Panc1 (cell line): ENCODE data around the gene GIMAP1. TPM values are rescaled to one million over a fixed set of nuclear protein-coding genes. Genes with fewer than 3 reads are reported as not detected.
A peak's percentile ranks its signal among the peaks of the same experiment; 100 is the strongest.

Experiments used
- ATAC-seq: fragments of 200-7000 bp; cut with Tn5 transposase; 2 replicates; pipeline ENCODE4 v1.9.1; 2020; ENCODE audit warnings: mild to moderate bottlenecking, moderate library complexity
- BruUV-seq: library from RNA; stranded (reverse); fragments of 400-500 nt; replicated peaks from 2 replicates; lab custom pipeline; 2021; lab: Mats Ljungman, UMichigan
- CTCF ChIA-PET: fragments of 300-600 bp; sonication (Branson Sonifier 250); formaldehyde crosslinking; loops from one replicate; lab custom pipeline; 2022; ENCODE audit warnings: antibody characterized with exemption; lab: Charles Lee
- POLR2A ChIA-PET: fragments of 300-600 bp; sonication (Branson Sonifier 250); formaldehyde crosslinking; loops from one replicate; lab custom pipeline; 2022; ENCODE audit warnings: antibody characterized with exemption; lab: Charles Lee
- DNase-seq: peaks from one replicate; pipeline ENCODE4 v3.0.0-alpha.2; 2010; ENCODE audit warnings: low read depth, low spot score
- H3K27ac ChIP-seq: 2 replicates; pipeline ENCODE4 v1.5.1; 2011; ENCODE audit warnings: mild to moderate bottlenecking, low read length, inconsistent platforms
- H3K27me3 ChIP-seq: fragments of 200-500 bp; sonication (Bioruptor generic); 2 replicates; pipeline ENCODE4 v1.6.0; 2014; ENCODE audit warnings: low read length, inconsistent platforms; ENCODE audit not compliant: control insufficient read depth, insufficient read depth
- H3K36me3 ChIP-seq: fragments of 200-500 bp; sonication (Bioruptor generic); 2 replicates; pipeline ENCODE4 v1.5.1; 2014; ENCODE audit warnings: inconsistent platforms, mild to moderate bottlenecking, low read length, moderate library complexity; ENCODE audit not compliant: control insufficient read depth, insufficient read depth
- H3K4me1 ChIP-seq: 2 replicates; pipeline ENCODE4 v1.5.1; 2011; ENCODE audit warnings: inconsistent platforms, mild to moderate bottlenecking, low read length, moderate library complexity; ENCODE audit not compliant: control insufficient read depth, insufficient read depth
- H3K4me3 ChIP-seq, 2 experiments: 2 replicates each; pipeline ENCODE4 v1.5.1; 2011 to 2012; ENCODE audit warnings: low read depth in 2 of 2, low read length in 2 of 2, mild to moderate bottlenecking in 2 of 2, inconsistent platforms in 1 of 2, moderate library complexity in 1 of 2
- H3K9me3 ChIP-seq: fragments of 200-500 bp; sonication (Bioruptor generic); 2 replicates; pipeline ENCODE4 v1.5.1; 2014; ENCODE audit warnings: low read depth, mild to moderate bottlenecking, inconsistent platforms, low read length, moderate library complexity; ENCODE audit not compliant: control insufficient read depth, insufficient read depth
- CTCF ChIP-seq: fragments of 450-650 bp; IDR thresholded peaks from 2 replicates; pipeline ENCODE4 v1.5.1; 2017; ENCODE audit warnings: mild to moderate bottlenecking
- POLR2AphosphoS5 ChIP-seq: IDR thresholded peaks from 2 replicates; pipeline ENCODE4 v1.6.1; 2012; ENCODE audit warnings: mild to moderate bottlenecking, low read depth, low read length, moderate library complexity
- SIN3A ChIP-seq: IDR thresholded peaks from 2 replicates; pipeline ENCODE4 v1.6.1; 2012; ENCODE audit warnings: low read depth, mild to moderate bottlenecking, low read length, moderate library complexity, borderline replicate concordance; ENCODE audit not compliant: insufficient read depth
- TCF7L2 ChIP-seq: IDR thresholded peaks from 2 replicates; pipeline ENCODE4 v1.6.1; 2011; ENCODE audit warnings: mild to moderate bottlenecking, low read depth, low read length, inconsistent platforms
- in situ Hi-C: cut with HindIII; loops from 2 replicates; pipeline ENCODE4 v1.10.0; 2016; ENCODE audit warnings: low sequenced_read_pairs, low pct_unique_long_range_greater_than_20kb
- intact Hi-C: fragments of 100-400 bp; cut with micrococcal nuclease; formaldehyde crosslinking; loops from one replicate; pipeline ENCODE4 v1.10.0; 2022; ENCODE audit not compliant: unreplicated experiment
- total RNA-seq: library from RNA; stranded (reverse); gene quantifications from one replicate; pipeline ENCODE4 v1.2.1, GENCODE V29; 2021; ENCODE audit not compliant: unreplicated experiment
- TF ChIP-seq, protein P1 (sequence below), 2 experiments: IDR thresholded peaks; 2 replicates each; pipeline ENCODE4 v1.6.1; 2011 to 2012; ENCODE audit warnings: low read depth in 2 of 2, control low read depth in 1 of 2, low read length in 1 of 2, mild to moderate bottlenecking in 1 of 2, moderate library complexity in 1 of 2; ENCODE audit not compliant: insufficient read depth in 1 of 2

Gene GIMAP1
- total RNA-seq, 1 experiment from 2014 or later = 0.05 TPM

DNA sequence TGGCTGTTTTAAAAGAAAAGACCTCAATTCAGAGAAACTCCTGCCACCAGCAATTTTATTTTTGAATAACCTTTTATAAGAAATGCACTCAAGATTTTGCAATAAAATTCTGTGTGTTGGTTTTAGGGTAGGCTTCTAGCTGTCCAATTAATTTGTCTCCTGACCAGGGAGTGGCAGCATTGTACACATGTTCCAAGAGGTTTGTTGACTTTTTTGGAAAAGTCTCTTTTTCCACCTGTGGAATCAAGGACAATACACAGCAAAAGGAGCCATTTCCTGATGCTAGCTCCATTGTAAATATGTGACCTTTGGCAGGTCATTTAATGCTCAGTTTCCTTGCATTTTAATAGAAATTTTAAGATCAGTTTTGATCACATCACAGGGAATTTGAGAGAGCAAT lies 22.6 kb downstream of the GIMAP1 start:
- BruUV-seq = no TSS peak
- Histone ChIP-seq H3K27ac (no peak overlapping the region), H3K27me3 (peaks cover 18% of the 10 kb centered on the region), H3K4me3 (no peak overlapping the region), H3K4me1 (no peaks in the 10 kb centered on the region; the same call in 1 of the 2 replicates), H3K36me3 (no peaks in the 10 kb centered on the region), H3K9me3 (no peaks in the 10 kb centered on the region)
- DNase-seq = no peak
- ChIA-PET CTCF (no interaction called here), POLR2A (no interaction called here)
- TF ChIP-seq CTCF (peak; percentile 1; the same call in 1 of the 2 replicates), TCF7L2 (no peak), SIN3A (no peak)
- in situ Hi-C loops (no loop called here), intact Hi-C loops (no loop called here)
- no peak for ATAC-seq

- intact Hi-C loops (no loop called here), in situ Hi-C loops (no loop called here)
- no peak for TF ChIP-seq TCF7L2
- TF ChIP-seq SIN3A = no peak
- TF ChIP-seq POLR2AphosphoS5 = no peak
- TF ChIP-seq, protein P1, sequence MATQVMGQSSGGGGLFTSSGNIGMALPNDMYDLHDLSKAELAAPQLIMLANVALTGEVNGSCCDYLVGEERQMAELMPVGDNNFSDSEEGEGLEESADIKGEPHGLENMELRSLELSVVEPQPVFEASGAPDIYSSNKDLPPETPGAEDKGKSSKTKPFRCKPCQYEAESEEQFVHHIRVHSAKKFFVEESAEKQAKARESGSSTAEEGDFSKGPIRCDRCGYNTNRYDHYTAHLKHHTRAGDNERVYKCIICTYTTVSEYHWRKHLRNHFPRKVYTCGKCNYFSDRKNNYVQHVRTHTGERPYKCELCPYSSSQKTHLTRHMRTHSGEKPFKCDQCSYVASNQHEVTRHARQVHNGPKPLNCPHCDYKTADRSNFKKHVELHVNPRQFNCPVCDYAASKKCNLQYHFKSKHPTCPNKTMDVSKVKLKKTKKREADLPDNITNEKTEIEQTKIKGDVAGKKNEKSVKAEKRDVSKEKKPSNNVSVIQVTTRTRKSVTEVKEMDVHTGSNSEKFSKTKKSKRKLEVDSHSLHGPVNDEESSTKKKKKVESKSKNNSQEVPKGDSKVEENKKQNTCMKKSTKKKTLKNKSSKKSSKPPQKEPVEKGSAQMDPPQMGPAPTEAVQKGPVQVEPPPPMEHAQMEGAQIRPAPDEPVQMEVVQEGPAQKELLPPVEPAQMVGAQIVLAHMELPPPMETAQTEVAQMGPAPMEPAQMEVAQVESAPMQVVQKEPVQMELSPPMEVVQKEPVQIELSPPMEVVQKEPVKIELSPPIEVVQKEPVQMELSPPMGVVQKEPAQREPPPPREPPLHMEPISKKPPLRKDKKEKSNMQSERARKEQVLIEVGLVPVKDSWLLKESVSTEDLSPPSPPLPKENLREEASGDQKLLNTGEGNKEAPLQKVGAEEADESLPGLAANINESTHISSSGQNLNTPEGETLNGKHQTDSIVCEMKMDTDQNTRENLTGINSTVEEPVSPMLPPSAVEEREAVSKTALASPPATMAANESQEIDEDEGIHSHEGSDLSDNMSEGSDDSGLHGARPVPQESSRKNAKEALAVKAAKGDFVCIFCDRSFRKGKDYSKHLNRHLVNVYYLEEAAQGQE (IDR thresholded peaks at IDR 0.05; ENCODE audit: insufficient read depth in 1 of 2, low read depth in 2 of 2, low read length in 1 of 2) = no peak
- no peak for TF ChIP-seq CTCF
- POLR2A ChIA-PET = no interaction called here
- no TSS peak for BruUV-seq
- Histone ChIP-seq H3K4me1 (no peaks in the 10 kb centered on the region; the same call in 1 of the 2 replicates), H3K36me3 (no peaks in the 10 kb centered on the region), H3K4me3 (no peak overlapping the region), H3K27ac (no peak overlapping the region), H3K27me3 (peaks cover 18% of the 10 kb centered on the region), H3K9me3 (no peaks in the 10 kb centered on the region)
- ATAC-seq = no peak
- CTCF ChIA-PET = no interaction called here
- DNase-seq = no peak
Observed at GRCh38 chr7:150740053-150740452, 23.6 kb downstream of the GIMAP1 start.
